T-helper 2 cell treated with Interferon-gamma antibody and Interleukin-4, amounts not matched to agents 100 ng/mL and 5 ng/mL, for 36 hours (primary cell): ENCODE measurements around the gene USP37. TPM values are rescaled to one million over a fixed set of nuclear protein-coding genes. Genes with fewer than 3 reads are reported as not detected.

Experiments
- intact Hi-C: fragments of 100-400 bp; cut with micrococcal nuclease; formaldehyde crosslinking; loops from one replicate; pipeline ENCODE4 v1.15.1; 2023
- total RNA-seq: library from RNA; stranded (reverse); gene quantifications from 2 replicates; pipeline ENCODE4 v1.2.3, GENCODE V29; 2022

USP37 gene, protein sequence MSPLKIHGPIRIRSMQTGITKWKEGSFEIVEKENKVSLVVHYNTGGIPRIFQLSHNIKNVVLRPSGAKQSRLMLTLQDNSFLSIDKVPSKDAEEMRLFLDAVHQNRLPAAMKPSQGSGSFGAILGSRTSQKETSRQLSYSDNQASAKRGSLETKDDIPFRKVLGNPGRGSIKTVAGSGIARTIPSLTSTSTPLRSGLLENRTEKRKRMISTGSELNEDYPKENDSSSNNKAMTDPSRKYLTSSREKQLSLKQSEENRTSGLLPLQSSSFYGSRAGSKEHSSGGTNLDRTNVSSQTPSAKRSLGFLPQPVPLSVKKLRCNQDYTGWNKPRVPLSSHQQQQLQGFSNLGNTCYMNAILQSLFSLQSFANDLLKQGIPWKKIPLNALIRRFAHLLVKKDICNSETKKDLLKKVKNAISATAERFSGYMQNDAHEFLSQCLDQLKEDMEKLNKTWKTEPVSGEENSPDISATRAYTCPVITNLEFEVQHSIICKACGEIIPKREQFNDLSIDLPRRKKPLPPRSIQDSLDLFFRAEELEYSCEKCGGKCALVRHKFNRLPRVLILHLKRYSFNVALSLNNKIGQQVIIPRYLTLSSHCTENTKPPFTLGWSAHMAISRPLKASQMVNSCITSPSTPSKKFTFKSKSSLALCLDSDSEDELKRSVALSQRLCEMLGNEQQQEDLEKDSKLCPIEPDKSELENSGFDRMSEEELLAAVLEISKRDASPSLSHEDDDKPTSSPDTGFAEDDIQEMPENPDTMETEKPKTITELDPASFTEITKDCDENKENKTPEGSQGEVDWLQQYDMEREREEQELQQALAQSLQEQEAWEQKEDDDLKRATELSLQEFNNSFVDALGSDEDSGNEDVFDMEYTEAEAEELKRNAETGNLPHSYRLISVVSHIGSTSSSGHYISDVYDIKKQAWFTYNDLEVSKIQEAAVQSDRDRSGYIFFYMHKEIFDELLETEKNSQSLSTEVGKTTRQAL
- 32.2 and 34.1 TPM in 2 replicates for total RNA-seq

GRCh38 chr2:218568190-218569037 lies at the start of gene USP37, which contains the start of gene CNOT9:
TSS of gene USP37 (minus strand) at chr2:218568351. CDS start at chr2:218558653, 9,698 bp downstream.
TSS of gene CNOT9 (plus strand) at chr2:218568839. CDS start at chr2:218568955, 116 bp downstream.
- intact Hi-C loops: loop anchor here (1.0 to 5.0 kb wide), 11 partner anchors 91 to 819 kb away; partner anchors contain the start of genes AAMP, BCS1L, CNPPD1 and DNPEP

DNA sequence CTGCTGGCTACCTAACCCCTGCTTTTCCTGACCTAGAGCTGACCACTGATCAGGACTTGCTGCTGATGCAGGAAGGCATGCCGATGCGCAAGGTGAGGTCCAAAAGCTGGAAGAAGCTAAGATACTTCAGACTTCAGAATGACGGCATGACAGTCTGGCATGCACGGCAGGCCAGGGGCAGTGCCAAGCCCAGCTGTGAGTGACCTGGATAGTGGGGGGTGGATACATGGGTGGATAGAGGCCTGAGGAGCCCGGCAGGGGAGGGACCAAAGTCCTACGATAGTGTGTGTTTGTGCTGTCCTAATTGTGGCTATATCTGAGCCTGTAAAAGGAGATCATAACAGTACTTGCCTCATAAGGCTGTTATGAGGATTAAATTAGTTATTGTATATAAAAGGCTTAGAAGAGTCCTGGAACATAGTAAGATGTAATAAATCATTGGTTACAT lies 47.7 kb upstream of the USP37 start:
- intact Hi-C loops: no loop called here

DNA sequence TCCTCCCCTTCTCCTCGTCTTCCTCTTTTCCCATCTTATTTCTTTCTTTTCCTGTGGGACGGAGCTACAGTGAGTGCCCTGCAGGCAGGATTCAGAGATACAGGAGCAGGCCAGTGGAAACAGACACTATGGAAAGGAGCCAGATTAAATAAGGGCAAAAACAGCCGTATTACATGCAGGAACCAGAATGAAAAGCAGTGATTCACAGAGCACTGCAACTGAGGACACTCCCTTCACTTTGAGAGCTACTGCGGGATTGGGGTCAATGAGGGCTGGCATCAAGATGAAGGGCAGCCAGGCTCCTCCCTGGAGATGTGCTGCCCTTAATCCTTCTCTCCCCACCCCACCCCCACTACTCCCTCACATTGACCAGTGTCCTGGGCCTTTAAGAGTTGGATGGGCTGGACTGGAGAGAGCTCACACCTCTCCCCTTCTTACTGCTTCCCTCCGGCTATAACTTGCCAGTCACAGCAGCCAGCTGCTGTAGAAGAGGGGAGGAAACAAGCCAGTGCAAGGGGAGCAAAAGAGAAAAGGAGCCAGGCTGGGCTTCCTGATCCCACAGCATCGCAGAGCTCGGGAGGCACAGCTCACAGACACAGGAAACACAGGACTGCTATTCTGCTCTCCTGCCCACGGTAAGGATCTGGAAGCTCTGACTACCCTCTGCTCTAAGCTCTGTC lies 39.4 kb upstream of the USP37 start, which contains the start of gene PLCD4:
TSS of gene PLCD4 (plus strand) at position 464 of the 680 bp plus-strand sequence. CDS start 7,841 bp downstream, outside the sequence.
- intact Hi-C loops: no loop called here

DNA sequence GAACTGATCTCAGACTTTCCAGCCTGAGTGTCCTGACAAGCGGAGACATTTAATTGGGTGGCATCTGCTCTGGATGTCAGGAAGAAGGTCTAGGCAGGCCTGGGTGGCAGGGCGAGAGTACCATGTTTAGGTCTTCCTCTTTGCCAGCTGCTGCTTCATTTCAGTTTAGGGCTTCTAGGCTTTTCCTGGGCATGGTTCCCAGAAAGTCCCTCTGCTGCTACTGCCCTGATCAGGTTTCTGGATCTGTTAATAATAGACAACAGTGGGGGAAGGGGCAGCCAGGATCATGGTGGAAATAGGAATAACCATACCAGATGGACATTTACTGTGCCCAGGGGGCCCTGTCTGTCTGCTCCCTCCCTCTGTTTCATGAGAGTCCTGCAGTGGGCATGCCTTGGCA lies 37.3 kb upstream of the USP37 start:
- intact Hi-C loops: no loop called here

DNA sequence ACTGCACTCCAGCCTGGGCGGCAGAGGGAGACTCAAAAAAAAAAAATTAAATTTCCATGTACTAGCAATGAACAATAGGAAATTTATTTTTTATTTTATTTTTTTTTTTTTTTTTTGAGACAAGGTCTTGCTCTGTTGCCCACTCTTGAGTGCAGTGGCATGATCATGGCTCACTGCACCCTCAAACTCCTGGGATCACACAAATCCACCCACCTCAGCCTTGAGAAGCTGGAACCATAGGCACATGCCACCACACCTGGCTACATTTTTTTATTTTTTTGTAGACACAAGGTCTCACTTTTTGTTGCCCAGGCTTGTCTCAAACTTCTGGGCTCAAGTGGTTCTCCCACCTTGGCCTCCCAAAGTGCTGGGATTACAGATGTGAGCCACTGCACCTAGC lies 17.4 kb upstream of the USP37 start:
- intact Hi-C loops: no loop called here

DNA sequence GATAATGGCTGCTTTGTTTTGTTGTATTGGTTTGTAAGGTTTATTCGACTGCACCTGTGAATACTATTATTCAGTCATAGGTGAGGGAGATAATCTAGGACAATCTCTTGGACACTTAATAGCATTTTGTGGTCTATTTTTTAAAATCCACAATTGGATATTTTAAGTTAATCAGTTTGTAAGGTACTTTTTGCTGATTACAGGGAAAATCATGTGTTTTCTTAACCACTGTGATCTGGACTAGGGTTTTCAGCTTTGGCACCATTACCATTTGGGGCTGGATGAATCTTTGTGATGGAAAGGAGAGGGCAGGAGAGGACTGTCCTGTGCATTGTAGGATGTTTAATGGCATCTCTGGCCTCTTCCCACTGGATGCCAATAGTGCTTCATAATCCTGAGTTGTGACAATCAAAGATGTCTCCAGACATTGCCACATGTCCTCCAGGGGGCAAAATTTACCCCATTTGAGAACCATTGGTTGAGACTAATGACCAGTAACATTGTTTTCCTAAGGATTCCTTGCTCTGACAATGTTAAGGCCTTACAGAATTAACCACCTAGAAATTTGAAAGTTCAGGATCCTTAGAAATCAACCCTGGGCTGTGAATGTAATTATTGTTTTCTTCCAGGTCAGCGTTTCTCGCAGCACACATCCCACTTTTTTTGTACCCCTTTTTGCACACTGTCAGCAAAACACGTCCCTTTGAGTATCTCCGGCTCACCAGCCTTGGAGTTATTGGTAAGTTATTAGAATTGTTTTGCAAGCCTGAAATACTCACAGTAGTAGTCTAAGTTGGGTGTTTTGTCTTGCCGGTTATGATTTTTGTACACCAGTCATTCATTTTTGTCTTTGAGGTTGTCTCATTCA lies 16.1 kb upstream of the USP37 start:
- intact Hi-C loops: no loop called here

GRCh38 chr2:218582076-218582475 lies 13.9 kb upstream of the USP37 start:
- intact Hi-C loops: no loop called here

DNA sequence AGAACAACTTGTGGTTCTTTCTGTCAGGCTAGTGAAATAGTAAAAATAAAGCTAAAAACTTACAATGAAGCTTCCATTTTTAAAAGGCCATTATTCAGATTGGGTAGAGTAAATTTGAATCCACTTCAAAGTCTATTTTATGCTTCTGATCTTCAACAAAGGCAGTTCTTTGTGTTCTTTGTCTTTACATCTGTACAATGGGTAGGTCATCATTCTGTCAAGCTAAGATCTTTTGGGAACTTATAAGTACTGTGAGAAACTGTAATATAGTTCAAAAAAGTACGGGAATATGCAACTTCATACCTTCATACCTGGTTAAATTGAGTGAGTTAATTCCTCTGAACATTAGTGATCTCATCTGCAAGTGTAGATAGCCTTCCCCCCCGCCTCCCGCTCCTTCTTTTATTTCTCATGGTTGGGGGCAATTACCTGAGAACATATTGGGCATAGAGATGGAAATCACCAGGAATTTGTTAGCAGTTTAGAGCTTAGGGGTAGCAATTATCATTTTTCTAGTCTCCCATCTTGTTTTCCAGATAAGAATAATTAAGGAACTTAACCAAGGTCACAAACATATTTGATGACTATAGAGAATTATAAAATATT lies 10.2 kb upstream of the USP37 start:
- intact Hi-C loops: no loop called here

GRCh38 chr2:218577482-218578220 lies 9.5 kb upstream of the USP37 start:
- intact Hi-C loops: no loop called here

DNA sequence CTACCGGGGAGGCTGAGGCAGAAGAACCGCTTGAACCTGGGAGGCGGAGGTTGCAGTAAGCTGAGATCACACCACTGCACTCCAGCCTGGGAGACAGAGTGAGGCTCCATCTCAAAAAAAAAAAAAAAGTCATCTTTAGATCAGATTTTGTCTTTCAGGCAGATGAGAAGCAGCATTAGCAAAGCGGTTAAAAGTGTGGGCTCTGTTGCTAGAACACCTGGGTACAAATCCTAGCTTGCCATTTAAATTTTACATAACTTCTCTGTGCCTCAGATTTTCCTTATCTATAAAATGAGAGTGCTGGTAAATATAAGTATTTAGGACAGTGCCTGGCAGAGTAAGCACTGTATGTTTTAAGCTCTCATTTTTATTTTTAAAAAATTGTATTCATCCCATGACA lies 8.7 kb upstream of the USP37 start:
- intact Hi-C loops: no loop called here

GRCh38 chr2:218570850-218571249 lies 2.7 kb upstream of the USP37 start:
- intact Hi-C loops: no loop called here

DNA sequence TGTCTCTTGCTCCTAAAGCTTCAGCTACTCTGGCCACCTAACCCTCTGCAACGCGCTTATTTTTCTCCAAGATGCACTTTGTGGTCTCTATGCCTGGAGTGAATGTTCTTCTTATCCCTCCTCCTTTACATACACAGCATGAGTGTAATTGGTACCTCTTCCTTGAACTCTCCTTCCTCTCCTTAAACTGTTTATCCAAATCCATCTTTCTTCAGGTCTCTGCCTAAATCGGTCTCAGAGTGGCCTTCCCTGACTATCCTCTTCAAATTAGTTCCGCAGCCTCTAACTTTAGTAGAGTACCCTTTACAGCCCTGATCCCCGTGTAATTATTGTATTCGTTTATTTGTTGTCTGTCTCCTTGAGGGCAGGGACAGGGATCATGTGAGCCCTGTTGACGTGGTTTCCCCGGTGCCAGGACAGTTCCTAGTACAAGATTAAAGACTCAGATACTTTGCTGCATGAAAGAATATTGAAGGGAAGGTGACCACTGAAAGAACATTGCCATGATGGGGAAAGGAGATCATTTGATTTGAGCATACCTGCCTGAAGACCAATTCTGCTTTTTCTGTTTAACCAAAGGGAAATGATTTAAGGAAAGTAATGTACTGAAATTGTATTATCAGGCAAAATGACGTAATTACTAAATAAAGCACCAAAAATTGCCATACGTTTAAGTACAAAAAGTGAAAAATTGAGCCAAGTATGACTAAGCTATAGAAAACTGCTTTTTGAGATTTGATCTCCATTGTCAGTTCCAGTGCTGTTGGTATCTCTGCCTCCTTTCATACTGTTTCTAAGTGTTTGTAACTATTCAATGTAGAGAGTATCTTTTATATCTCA lies 1.7 kb upstream of the USP37 start:
- intact Hi-C loops: loop anchor here (5.0 kb wide), 2 partner anchors 607 to 817 kb away; partner anchors contain the start of genes CNPPD1, DNPEP and RETREG2

DNA sequence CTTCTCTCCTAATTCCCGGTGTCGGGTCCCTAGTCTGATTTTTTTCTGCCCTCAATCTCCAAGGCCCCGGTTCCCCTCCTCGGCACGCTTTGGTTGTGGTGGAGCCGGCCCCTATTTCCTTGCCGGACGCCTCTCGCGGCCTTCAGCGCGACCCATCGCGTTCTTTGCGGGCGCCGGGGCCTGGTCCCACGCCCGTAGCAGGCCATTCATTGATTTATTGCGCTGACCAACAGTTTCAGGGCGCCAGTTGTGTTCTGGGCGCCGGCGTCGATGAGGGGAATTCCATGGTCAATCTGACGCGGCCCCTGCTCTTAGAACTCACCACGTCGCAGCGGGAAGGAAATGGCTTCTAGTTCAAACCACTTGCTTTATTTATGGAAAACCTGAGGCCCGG lies 884 bp upstream of the USP37 start:
- intact Hi-C loops: loop anchor here (5.0 kb wide), 2 partner anchors 608 to 818 kb away; partner anchors contain the start of genes CNPPD1, DNPEP and RETREG2

DNA sequence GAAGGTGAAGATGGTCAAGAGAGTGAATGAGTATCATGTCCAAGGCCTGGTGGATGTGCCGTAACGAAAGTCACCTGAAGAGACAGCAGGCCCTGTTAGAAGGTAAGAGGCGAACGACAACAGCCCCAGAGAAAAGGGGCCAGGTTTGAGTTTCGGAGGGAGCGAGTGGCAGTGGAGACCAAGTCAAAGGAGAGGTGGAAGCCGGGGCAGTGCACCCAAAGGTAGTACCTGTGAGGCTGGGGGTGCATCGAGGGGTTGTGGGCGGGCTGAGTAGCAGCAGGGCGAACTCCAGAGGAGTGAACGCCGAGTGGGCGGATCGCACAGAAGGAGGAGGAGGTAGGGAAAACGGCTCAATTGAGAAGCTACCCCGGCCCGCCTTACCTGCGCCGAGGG lies 358 bp downstream of the USP37 start:
- intact Hi-C loops: loop anchor here (1.0 to 5.0 kb wide), 11 partner anchors 92 to 820 kb away; partner anchors contain the start of genes AAMP, BCS1L, CNPPD1 and DNPEP

DNA sequence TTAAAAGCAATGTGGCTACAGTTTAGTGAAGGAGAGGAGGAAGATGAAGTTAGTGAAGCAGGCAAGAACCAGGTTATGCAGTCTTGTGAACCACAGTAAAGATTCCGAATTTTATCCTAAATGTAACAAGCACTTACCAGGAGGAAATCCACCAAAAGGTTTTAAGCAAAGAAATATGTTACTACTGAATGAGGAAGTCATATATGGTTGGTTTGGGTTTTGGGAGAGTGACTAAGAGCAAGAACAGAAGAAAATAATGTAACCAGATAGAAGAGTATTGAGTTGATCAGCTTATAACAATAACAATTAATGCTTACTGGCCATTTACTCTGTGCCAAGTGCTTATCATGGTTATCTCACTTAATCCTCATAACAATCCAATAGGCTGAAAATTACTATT lies 1.9 kb downstream of the USP37 start:
- intact Hi-C loops: loop anchor here (5.0 kb wide), 2 partner anchors 611 to 821 kb away; partner anchors contain the start of genes CNPPD1, DNPEP and RETREG2

DNA sequence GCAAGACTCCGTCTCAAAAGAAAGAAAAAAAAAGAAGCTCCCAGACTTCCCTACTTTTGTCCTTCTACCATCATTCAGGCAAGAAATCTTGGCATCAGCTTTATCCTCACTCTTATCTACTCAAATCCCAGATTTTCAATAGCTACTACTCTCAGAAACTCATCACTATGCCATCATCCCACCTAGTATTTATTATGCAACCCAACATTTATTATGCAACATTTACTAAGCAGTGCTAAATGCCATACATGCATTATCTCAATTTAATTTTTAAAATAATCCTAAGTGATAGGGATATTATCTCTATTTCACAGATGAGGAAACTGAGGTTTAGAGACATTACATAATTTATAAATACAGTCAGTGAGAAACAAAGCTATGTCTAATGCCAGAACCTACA lies 4.1 kb downstream of the USP37 start:
- intact Hi-C loops: no loop called here

DNA sequence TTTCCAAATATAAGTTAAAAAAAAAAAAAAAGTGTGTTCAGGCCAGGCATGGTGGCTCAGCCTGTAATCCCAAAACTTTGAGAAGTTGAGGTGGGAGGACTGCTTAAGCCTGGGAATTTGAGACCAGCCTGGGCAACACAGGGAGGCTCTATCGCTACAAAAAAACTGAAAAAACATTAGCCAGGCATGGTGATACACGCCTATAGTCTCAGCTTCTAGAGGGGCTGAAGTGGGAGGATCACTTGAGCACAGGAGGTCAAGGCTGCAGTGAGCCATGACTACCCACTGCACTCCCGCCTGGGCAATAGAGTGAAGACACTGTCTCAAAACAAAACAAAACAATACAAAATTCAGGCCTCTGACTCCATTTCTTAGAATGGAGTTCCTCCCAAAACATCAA lies 9.2 kb downstream of the USP37 start:
- intact Hi-C loops: no loop called here
